ENCODE data around the gene ZNF674.
"Not testable (repeated sequence)": the region's sequence is repeated elsewhere in the genome, so short reads cannot be mapped to it uniquely, and the experiment has no call there.

Gene ZNF674

DNA sequence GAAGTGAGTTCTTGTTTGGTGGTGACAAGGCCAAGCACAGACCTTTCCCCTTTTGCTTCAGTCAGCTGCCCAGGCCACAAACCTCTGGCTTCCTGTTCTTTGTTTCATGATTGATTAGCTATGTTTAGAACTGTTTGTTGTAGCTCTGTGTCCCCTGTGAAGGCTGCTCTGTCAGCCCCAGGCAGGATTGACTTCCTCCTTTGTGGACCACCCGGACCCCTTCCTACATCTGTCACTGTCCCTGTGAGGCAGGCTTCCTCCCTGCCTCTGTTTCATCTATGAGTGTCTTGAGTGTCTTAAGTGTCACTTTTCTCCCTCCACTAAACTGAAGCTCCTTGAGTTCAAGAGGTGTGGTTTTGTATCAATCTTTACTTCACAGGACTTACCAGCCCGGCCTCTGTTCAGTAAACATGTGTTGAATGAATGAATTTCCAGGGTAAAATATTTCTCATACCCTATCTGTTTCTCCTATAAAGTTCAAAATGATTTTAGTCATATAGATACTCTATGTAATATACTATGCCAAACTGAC lies 83.5 kb downstream of the ZNF674 start:
- no peak overlapping the region for H3K27ac ChIP-seq
- TF ChIP-seq, protein P1, sequence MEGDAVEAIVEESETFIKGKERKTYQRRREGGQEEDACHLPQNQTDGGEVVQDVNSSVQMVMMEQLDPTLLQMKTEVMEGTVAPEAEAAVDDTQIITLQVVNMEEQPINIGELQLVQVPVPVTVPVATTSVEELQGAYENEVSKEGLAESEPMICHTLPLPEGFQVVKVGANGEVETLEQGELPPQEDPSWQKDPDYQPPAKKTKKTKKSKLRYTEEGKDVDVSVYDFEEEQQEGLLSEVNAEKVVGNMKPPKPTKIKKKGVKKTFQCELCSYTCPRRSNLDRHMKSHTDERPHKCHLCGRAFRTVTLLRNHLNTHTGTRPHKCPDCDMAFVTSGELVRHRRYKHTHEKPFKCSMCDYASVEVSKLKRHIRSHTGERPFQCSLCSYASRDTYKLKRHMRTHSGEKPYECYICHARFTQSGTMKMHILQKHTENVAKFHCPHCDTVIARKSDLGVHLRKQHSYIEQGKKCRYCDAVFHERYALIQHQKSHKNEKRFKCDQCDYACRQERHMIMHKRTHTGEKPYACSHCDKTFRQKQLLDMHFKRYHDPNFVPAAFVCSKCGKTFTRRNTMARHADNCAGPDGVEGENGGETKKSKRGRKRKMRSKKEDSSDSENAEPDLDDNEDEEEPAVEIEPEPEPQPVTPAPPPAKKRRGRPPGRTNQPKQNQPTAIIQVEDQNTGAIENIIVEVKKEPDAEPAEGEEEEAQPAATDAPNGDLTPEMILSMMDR (IDR thresholded peaks at IDR 0.05): no peak
- no peak for DNase-seq (ENCODE audit: low spot score)
- H3K4me3 ChIP-seq: no peak overlapping the region

DNA sequence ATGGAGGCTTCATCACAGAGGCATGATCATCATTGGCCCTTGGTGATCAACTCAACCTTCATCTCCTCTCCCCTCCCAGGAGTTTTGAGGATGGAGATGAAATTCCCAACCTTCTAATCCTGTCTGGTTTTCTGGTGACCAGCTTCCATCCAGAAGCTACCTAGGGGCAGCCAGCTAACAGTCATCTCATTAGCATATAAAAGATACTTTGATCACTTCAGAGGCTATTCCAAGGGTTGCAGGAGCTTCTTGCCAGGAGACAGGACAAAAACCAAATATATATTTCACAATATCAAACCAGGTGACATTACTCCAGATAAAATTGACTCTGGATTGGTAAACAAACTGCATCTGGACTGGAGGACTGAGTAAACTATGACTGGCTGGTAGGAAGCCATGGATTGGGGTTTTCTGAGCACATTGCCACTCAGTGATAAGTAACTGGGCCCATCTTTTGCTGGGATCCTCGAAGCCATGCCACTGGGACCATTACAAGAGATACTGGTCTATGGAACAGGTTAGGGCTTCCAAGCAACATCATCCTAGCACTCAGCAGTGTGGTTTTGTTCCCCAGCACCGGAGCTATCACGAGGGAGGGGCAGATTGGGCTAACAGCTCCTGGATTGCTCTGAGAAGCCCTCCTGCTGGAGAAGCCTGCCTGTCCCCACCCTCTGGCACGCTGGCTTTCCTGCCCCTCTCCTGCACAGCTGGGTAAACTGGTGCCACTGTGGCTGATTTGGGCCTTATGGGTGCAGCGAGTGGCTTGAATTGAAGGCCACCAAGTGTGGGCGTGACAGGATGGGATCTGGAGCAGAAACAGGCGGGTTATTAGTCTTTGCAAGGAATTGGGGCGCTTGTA lies 84.2 kb downstream of the ZNF674 start:
- DNase-seq (ENCODE audit: low spot score); H3K27ac ChIP-seq; H3K4me3 ChIP-seq: not testable (repeated sequence)

DNA sequence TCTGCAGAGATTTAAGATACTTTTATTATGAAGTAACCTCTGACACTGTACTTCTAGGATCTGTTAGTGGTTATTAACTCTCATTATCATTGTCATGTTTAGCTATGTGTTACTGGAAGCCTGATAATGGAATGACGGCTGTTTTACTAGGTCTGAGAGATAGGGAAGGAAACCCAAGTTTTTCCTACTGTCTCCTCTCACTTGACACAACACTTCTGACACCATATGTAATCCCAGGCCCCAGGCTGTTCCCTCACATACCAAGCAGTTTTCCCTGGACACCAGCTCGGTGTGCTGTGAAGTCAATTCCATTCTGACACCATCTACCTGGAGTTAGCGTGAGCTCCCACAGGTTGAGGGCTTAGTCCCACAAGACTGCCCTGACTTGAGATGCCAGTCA lies 85.6 kb downstream of the ZNF674 start:
- no peak overlapping the region for H3K4me3 ChIP-seq
- H3K27ac ChIP-seq: no peak overlapping the region
- TF ChIP-seq, protein P1 (IDR thresholded peaks at IDR 0.05): no peak
- DNase-seq (ENCODE audit: low spot score): no peak

DNA sequence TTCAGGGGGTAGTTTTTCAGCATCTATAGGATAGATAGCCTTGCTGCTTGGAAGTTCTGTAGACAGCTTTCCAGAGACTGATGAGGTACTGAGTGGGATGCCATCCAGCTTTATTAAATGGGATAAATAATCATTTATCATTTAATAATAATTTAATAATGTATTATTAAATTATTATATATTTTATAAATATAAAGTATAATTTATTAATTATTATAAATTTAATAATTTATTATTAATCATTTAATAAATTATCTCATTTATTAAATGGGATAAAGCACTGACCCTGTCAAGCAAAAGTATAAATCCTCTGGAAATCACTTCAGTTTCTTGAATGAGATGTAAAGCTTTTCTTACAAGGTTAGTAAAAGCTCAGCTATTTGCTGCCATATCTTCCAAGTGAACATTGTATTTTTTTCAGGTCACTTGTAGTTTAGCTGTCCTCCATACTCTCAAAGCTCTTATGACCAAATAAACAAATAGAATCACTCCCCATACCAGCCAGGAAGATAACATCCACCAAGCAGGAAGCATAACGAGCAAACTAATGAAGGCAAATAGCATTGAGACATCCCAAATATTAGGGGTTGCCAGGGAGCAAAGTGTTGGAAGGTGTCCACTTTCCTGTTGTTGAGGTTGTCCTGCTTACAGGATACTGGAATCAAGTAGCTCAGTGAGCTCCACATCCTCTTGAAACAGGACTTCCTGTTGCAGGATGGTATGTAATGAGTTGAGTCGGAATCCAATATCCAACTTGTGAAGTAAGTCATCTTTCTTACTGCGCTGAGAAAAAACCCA lies 88.9 kb downstream of the ZNF674 start:
- H3K27ac ChIP-seq: no peak overlapping the region
- H3K4me3 ChIP-seq: no peak overlapping the region
- TF ChIP-seq, protein P1 (IDR thresholded peaks at IDR 0.05): no peak
- DNase-seq (ENCODE audit: low spot score): no peak
